GM23338 (cell line): Measurements from ENCODE around the gene RSL1D1.

Experiments used
- CREB1 ChIP-seq: fragments of 250-450 bp; sonication (Bioruptor Pico); IDR thresholded peaks from 2 replicates; pipeline ENCODE4 v1.5.0; 2020; ENCODE audit warnings: low read depth, mild to moderate bottlenecking, moderate library complexity
- CTCF ChIP-seq, 2 experiments: fragments of 200-600 bp in 1 of 2; sonication (generic) in 1 of 2; conservative IDR thresholded peaks; 2 replicates each; pipeline versions ENCODE4 v1.5.1 to v1.6.1; 2016 to 2017; ENCODE audit warnings: antibody characterized with exemption in 2 of 2, low read depth in 2 of 2, mild to moderate bottlenecking in 2 of 2, moderate library complexity in 1 of 2
- ETS1 ChIP-seq: IDR thresholded peaks from 2 replicates; pipeline ENCODE4 v1.6.1; 2016; ENCODE audit warnings: antibody characterized with exemption
- EZH2 ChIP-seq: fragments of 200-600 bp; sonication (generic); IDR thresholded peaks from one replicate; pipeline ENCODE4 v1.8.0; 2017; ENCODE audit warnings: antibody characterized with exemption, mild to moderate bottlenecking, low read depth; ENCODE audit not compliant: unreplicated experiment
- EZH2phosphoT487 ChIP-seq: fragments of 200-600 bp; sonication (generic); IDR thresholded peaks from one replicate; pipeline ENCODE4 v1.8.1; 2018; ENCODE audit warnings: antibody characterized with exemption; ENCODE audit not compliant: unreplicated experiment
- JUNB ChIP-seq: IDR thresholded peaks from one replicate; pipeline ENCODE4 v1.6.1; 2016; ENCODE audit warnings: antibody characterized with exemption; ENCODE audit not compliant: unreplicated experiment
- NANOG ChIP-seq: IDR thresholded peaks from 2 replicates; pipeline ENCODE4 v1.6.1; 2016; ENCODE audit warnings: antibody characterized with exemption, borderline replicate concordance
- POLR2AphosphoS5 ChIP-seq: IDR thresholded peaks from 2 replicates; pipeline ENCODE4 v1.6.1; 2016; ENCODE audit warnings: antibody characterized with exemption, low read depth
- REST ChIP-seq: IDR thresholded peaks from one replicate; pipeline ENCODE4 v1.6.1; 2018; ENCODE audit warnings: antibody characterized with exemption; ENCODE audit not compliant: unreplicated experiment
- STAT1 ChIP-seq: IDR thresholded peaks from one replicate; pipeline ENCODE4 v1.6.1; 2016; ENCODE audit warnings: antibody characterized with exemption; ENCODE audit not compliant: unreplicated experiment
- ZNF114 ChIP-seq: fragments of 250-450 bp; sonication (Bioruptor Pico); IDR thresholded peaks from 2 replicates; pipeline ENCODE4 v1.5.0; 2020; ENCODE audit warnings: mild to moderate bottlenecking, moderate library complexity
- TF ChIP-seq, protein P1 (sequence below): fragments of 250-450 bp; sonication (Bioruptor Pico); IDR thresholded peaks from 2 replicates; pipeline ENCODE4 v1.5.0; 2020; ENCODE audit warnings: mild to moderate bottlenecking, moderate library complexity

GRCh38 chr16:11806721-11807120, 44.6 kb downstream of the RSL1D1 start:
- TF ChIP-seq CTCF (conservative IDR thresholded peaks at IDR 0.05; ENCODE audit: low read depth in 2 of 2) (no peak), POLR2AphosphoS5 (no peak), REST (no peak), STAT1 (no peak), EZH2 (no peak), EZH2phosphoT487 (no peak), CREB1 (CRISPR knock-in tag) (no peak), JUNB (no peak), ZNF114 (CRISPR knock-in tag) (no peak), ETS1 (no peak), NANOG (no peak)
- TF ChIP-seq, protein P1, sequence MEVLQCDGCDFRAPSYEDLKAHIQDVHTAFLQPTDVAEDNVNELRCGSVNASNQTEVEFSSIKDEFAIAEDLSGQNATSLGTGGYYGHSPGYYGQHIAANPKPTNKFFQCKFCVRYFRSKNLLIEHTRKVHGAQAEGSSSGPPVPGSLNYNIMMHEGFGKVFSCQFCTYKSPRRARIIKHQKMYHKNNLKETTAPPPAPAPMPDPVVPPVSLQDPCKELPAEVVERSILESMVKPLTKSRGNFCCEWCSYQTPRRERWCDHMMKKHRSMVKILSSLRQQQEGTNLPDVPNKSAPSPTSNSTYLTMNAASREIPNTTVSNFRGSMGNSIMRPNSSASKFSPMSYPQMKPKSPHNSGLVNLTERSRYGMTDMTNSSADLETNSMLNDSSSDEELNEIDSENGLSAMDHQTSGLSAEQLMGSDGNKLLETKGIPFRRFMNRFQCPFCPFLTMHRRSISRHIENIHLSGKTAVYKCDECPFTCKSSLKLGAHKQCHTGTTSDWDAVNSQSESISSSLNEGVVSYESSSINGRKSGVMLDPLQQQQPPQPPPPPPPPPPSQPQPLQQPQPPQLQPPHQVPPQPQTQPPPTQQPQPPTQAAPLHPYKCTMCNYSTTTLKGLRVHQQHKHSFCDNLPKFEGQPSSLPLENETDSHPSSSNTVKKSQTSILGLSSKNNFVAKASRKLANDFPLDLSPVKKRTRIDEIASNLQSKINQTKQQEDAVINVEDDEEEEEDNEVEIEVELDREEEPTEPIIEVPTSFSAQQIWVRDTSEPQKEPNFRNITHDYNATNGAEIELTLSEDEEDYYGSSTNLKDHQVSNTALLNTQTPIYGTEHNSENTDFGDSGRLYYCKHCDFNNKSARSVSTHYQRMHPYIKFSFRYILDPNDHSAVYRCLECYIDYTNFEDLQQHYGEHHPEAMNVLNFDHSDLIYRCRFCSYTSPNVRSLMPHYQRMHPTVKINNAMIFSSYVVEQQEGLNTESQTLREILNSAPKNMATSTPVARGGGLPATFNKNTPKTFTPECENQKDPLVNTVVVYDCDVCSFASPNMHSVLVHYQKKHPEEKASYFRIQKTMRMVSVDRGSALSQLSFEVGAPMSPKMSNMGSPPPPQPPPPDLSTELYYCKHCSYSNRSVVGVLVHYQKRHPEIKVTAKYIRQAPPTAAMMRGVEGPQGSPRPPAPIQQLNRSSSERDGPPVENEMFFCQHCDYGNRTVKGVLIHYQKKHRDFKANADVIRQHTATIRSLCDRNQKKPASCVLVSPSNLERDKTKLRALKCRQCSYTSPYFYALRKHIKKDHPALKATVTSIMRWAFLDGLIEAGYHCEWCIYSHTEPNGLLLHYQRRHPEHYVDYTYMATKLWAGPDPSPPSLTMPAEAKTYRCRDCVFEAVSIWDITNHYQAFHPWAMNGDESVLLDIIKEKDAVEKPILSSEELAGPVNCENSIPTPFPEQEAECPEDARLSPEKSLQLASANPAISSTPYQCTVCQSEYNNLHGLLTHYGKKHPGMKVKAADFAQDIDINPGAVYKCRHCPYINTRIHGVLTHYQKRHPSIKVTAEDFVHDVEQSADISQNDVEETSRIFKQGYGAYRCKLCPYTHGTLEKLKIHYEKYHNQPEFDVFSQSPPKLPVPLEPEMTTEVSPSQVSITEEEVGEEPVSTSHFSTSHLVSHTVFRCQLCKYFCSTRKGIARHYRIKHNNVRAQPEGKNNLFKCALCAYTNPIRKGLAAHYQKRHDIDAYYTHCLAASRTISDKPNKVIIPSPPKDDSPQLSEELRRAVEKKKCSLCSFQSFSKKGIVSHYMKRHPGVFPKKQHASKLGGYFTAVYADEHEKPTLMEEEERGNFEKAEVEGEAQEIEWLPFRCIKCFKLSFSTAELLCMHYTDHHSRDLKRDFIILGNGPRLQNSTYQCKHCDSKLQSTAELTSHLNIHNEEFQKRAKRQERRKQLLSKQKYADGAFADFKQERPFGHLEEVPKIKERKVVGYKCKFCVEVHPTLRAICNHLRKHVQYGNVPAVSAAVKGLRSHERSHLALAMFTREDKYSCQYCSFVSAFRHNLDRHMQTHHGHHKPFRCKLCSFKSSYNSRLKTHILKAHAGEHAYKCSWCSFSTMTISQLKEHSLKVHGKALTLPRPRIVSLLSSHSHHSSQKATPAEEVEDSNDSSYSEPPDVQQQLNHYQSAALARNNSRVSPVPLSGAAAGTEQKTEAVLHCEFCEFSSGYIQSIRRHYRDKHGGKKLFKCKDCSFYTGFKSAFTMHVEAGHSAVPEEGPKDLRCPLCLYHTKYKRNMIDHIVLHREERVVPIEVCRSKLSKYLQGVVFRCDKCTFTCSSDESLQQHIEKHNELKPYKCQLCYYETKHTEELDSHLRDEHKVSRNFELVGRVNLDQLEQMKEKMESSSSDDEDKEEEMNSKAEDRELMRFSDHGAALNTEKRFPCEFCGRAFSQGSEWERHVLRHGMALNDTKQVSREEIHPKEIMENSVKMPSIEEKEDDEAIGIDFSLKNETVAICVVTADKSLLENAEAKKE (CRISPR knock-in tag): no peak
